H9 (cell line): Measurements from ENCODE around the gene DARS1. TPM values are rescaled to one million over a fixed set of nuclear protein-coding genes. Genes with fewer than 3 reads are reported as not detected.

Source experiments
- DNase-seq: peaks from one replicate; pipeline ENCODE4 v3.0.0-alpha.2; 2017
- H2AFZ ChIP-seq: one replicate; pipeline ENCODE4 v1.6.1; 2013; ENCODE audit warnings: mild to moderate bottlenecking, low read length, control low read depth, moderate library complexity
- H2AK5ac ChIP-seq: 2 replicates; pipeline ENCODE4 v1.6.1; 2013; ENCODE audit warnings: low read length, control low read depth, mixed read lengths; ENCODE audit not compliant: insufficient read length
- H2BK120ac ChIP-seq: one replicate; pipeline ENCODE4 v1.6.1; 2013; ENCODE audit warnings: low read depth, mild to moderate bottlenecking, low read length, control low read depth, inconsistent platforms; ENCODE audit not compliant: poor library complexity, severe bottlenecking
- H2BK12ac ChIP-seq: 2 replicates; pipeline ENCODE4 v1.6.1; 2013; ENCODE audit warnings: low read length, control low read depth, mixed read lengths, low read depth; ENCODE audit not compliant: insufficient read length
- H2BK15ac ChIP-seq: 2 replicates; pipeline ENCODE4 v1.6.1; 2013; ENCODE audit warnings: low read depth, low read length, control low read depth
- H2BK20ac ChIP-seq: one replicate; pipeline ENCODE4 v1.6.1; 2013; ENCODE audit warnings: low read depth, mild to moderate bottlenecking, low read length, control low read depth, inconsistent platforms; ENCODE audit not compliant: poor library complexity, severe bottlenecking
- H2BK5ac ChIP-seq: 2 replicates; pipeline ENCODE4 v1.6.1; 2013; ENCODE audit warnings: low read length, control low read depth, mixed read lengths; ENCODE audit not compliant: insufficient read length
- H3K14ac ChIP-seq: 2 replicates; pipeline ENCODE4 v1.6.1; 2013; ENCODE audit warnings: low read length, control low read depth; ENCODE audit not compliant: insufficient read depth
- H3K18ac ChIP-seq: 2 replicates; pipeline ENCODE4 v1.6.1; 2013; ENCODE audit warnings: low read depth, mild to moderate bottlenecking, mixed read lengths, low read length, control low read depth; ENCODE audit not compliant: insufficient read length
- H3K23ac ChIP-seq: 2 replicates; pipeline ENCODE4 v1.6.1; 2013; ENCODE audit warnings: low read length, control low read depth, mixed read lengths, low read depth; ENCODE audit not compliant: insufficient read length
- H3K23me2 ChIP-seq: 2 replicates; pipeline ENCODE4 v1.6.1; 2013; ENCODE audit warnings: low read depth, mild to moderate bottlenecking, mixed read lengths, low read length, control low read depth; ENCODE audit not compliant: insufficient read length, poor library complexity, severe bottlenecking
- H3K27ac ChIP-seq: 2 replicates; pipeline ENCODE4 v1.5.1; 2013; ENCODE audit warnings: low read length, control low read depth, mixed read lengths, low read depth; ENCODE audit not compliant: insufficient read length
- H3K27me3 ChIP-seq: 2 replicates; pipeline ENCODE4 v1.6.1; 2013; ENCODE audit warnings: low read length, control low read depth, inconsistent platforms; ENCODE audit not compliant: insufficient read depth
- H3K4ac ChIP-seq: 2 replicates; pipeline ENCODE4 v1.6.1; 2013; ENCODE audit warnings: low read depth, mild to moderate bottlenecking, control low read depth, inconsistent platforms, low read length, moderate library complexity
- H3K4me1 ChIP-seq: 2 replicates; pipeline ENCODE4 v1.6.1; 2013; ENCODE audit warnings: low read length, control low read depth, inconsistent platforms; ENCODE audit not compliant: insufficient read depth
- H3K4me2 ChIP-seq: 2 replicates; pipeline ENCODE4 v1.6.1; 2013; ENCODE audit warnings: low read length, control low read depth, mixed read lengths; ENCODE audit not compliant: insufficient read length, insufficient read depth
- H3K56ac ChIP-seq: 2 replicates; pipeline ENCODE4 v1.6.1; 2013; ENCODE audit warnings: low read depth, mild to moderate bottlenecking, mixed read lengths, low read length, control low read depth; ENCODE audit not compliant: insufficient read length
- H3K79me1 ChIP-seq: 2 replicates; pipeline ENCODE4 v1.6.1; 2013; ENCODE audit warnings: low read depth, mild to moderate bottlenecking, moderate library complexity, low read length, control low read depth, inconsistent platforms; ENCODE audit not compliant: insufficient read depth, poor library complexity, severe bottlenecking
- H3K79me2 ChIP-seq: 2 replicates; pipeline ENCODE4 v1.6.1; 2013; ENCODE audit warnings: low read length, control low read depth, inconsistent platforms; ENCODE audit not compliant: insufficient read depth
- H3K9ac ChIP-seq: 2 replicates; pipeline ENCODE4 v1.6.1; 2013; ENCODE audit warnings: low read length, control low read depth, mixed read lengths; ENCODE audit not compliant: insufficient read length; ENCODE audit errors: extremely low read depth
- H3K9me3 ChIP-seq: one replicate; pipeline ENCODE4 v1.6.1; 2013; ENCODE audit warnings: low read depth, low read length, inconsistent platforms; ENCODE audit not compliant: control insufficient read depth
- H3T11ph ChIP-seq: one replicate; pipeline ENCODE4 v1.6.1; 2013; ENCODE audit warnings: mild to moderate bottlenecking, low read length, control low read depth, inconsistent platforms
- H4K20me1 ChIP-seq: one replicate; pipeline ENCODE4 v1.6.1; 2013; ENCODE audit not compliant: control insufficient read depth, insufficient read length, insufficient read depth
- H4K5ac ChIP-seq: 2 replicates; pipeline ENCODE4 v1.6.1; 2013; ENCODE audit warnings: low read depth, mild to moderate bottlenecking, mixed read lengths, low read length, control low read depth; ENCODE audit not compliant: insufficient read length
- H4K8ac ChIP-seq: replicated peaks from 2 replicates; pipeline ENCODE4 v1.6.1; 2013; ENCODE audit warnings: low read length, control low read depth, mixed read lengths, low read depth; ENCODE audit not compliant: insufficient read length
- H4K91ac ChIP-seq: 2 replicates; pipeline ENCODE4 v1.6.1; 2013; ENCODE audit warnings: low read depth, mild to moderate bottlenecking, moderate library complexity, mixed read lengths, low read length, control low read depth; ENCODE audit not compliant: insufficient read length
- H3K27ac Mint-ChIP-seq, 3 experiments: 2 replicates in 2 of 3; 3 replicates in 1 of 3; pipeline ENCODE4 v1.8.0; 2020 to 2021; ENCODE audit warnings: mixed read lengths in 3 of 3, mild to moderate bottlenecking in 1 of 3, moderate library complexity in 1 of 3
- H3K27me3 Mint-ChIP-seq: 2 replicates; pipeline ENCODE4 v1.8.0; 2021; ENCODE audit warnings: low read depth, mild to moderate bottlenecking, moderate library complexity, mixed read lengths
- H3K36me3 Mint-ChIP-seq, 3 experiments: 2 replicates in 2 of 3; 3 replicates in 1 of 3; pipeline ENCODE4 v1.8.0; 2020 to 2021; ENCODE audit warnings: low read depth in 3 of 3, mixed read lengths in 3 of 3; ENCODE audit not compliant: insufficient read depth in 1 of 3
- H3K4me1 Mint-ChIP-seq, 2 experiments: 2 replicates each; pipeline ENCODE4 v1.8.0; 2020; ENCODE audit warnings: mixed read lengths in 2 of 2
- H3K4me3 Mint-ChIP-seq, 2 experiments: 2 replicates in 1 of 2; 3 replicates in 1 of 2; pipeline ENCODE4 v1.8.0; 2020 to 2021; ENCODE audit warnings: mild to moderate bottlenecking in 2 of 2, mixed read lengths in 2 of 2, moderate library complexity in 1 of 2
- H3K9me3 Mint-ChIP-seq, 2 experiments: 2 replicates in 1 of 2; 3 replicates in 1 of 2; pipeline ENCODE4 v1.8.0; 2020; ENCODE audit warnings: mild to moderate bottlenecking in 2 of 2, mixed read lengths in 2 of 2, moderate library complexity in 1 of 2
- CTCF ChIP-seq: fragments of 200-600 bp; sonication (generic); conservative IDR thresholded peaks from 3 replicates; pipeline ENCODE4 v1.8.0; 2021; ENCODE audit warnings: antibody characterized with exemption, mild to moderate bottlenecking
- WGBS: extraction: QIAGEN DNeasy Blood & Tissue Kit; methylation state at CpG from one replicate; pipeline ENCODE4 v1.1.7; 2013; ENCODE audit warnings: missing lambda C conversion rate, low lambda C conversion rate, mixed read lengths; ENCODE audit not compliant: insufficient read length; ENCODE audit errors: extremely low coverage; 5-methylcytosine and 5-hydroxymethylcytosine counted together
- total RNA-seq: library from RNA; stranded (reverse); gene quantifications from 2 replicates; pipeline ENCODE4 v1.2.1, GENCODE V29; 2021

The DARS1 gene
- total RNA-seq, 1 experiment from 2014 or later: 117 TPM

- peaks cover 2% of the 10 kb centered on the region; the same call in 1 of the 2 replicates for H3K27me3 Mint-ChIP-seq
- no peak overlapping the region; a peak in 1 of 7 replicates for H3K27ac Mint-ChIP-seq
- peaks cover 22 to 32% of the 10 kb centered on the region in 2 experiments for H3K4me1 Mint-ChIP-seq
Observed at GRCh38 chr2:136024185-136024584, 38.8 kb upstream of the DARS1 start.

More at GRCh38 chr2:136024185-136024584, 38.8 kb upstream of the DARS1 start:
- Histone ChIP-seq H3T11ph (no peak overlapping the region), H3K27ac (no peak overlapping the region), H3K4me2 (no peak overlapping the region), H3K79me1 (no peaks in the 10 kb centered on the region), H2AFZ (no peak overlapping the region), H2BK12ac (no peak overlapping the region), H3K4ac (no peak overlapping the region), H2BK15ac (no peak overlapping the region), H3K9ac (no peak overlapping the region), H3K4me1 (no peaks in the 10 kb centered on the region; the same call in 1 of the 2 replicates), H4K8ac (no peak overlapping the region), H3K56ac (no peak overlapping the region), H2BK20ac (no peak overlapping the region), H3K79me2 (no peaks in the 10 kb centered on the region), H2BK120ac (no peak overlapping the region), H4K20me1 (no peaks in the 10 kb centered on the region), H3K23ac (no peak overlapping the region), H3K23me2 (peaks cover 6% of the 10 kb centered on the region), H3K27me3 (no peaks in the 10 kb centered on the region), H2AK5ac (no peak overlapping the region), H4K91ac (no peak overlapping the region), H4K5ac (no peak overlapping the region), H3K9me3 (no peaks in the 10 kb centered on the region), H3K18ac (no peak overlapping the region), H2BK5ac (no peak overlapping the region), H3K14ac (no peak overlapping the region)
- Mint-ChIP-seq H3K9me3 (no peaks in the 10 kb centered on the region), H3K4me3 (peak overlapping the region in 1 of 2 experiments; percentile 65; a peak in 1 of 5 replicates), H3K36me3 (0 out of 7 replicates have a peak, but pooled peaks cover 0 to 2% (median 0%) of the 10 kb centered on the region in 3 experiments)
- no peak for DNase-seq
- peak; percentile 49 for TF ChIP-seq CTCF
- WGBS: no CpG with 5 or more reads among the region's 6 CpGs
